DMS114 treated with DMSO at 0.1 percent for 48 hours (cell line): ENCODE data around the gene SGTA.
"Not testable (repeated sequence)": the region's sequence is repeated elsewhere in the genome, so short reads cannot be mapped to it uniquely, and the experiment has no call there.

Experiments used
- DNase-seq: peaks from one replicate; lab custom pipeline; 2025; ENCODE audit not compliant: unreplicated experiment; lab: John Stamatoyannopoulos, UW

Gene SGTA

GRCh38 chr19:2782936-2783780 lies at the start of gene SGTA:
Gene SGTA (minus strand): TSS chr19:2783273. CDS start chr19:2769068, 14,205 bp downstream.
- peak; percentile 89 for DNase-seq

GRCh38 chr19:2827840-2828489 lies 44.9 kb upstream of the SGTA start:
- DNase-seq, result no peak

- no peak for DNase-seq
Observed at GRCh38 chr19:2827022-2827421, 43.9 kb upstream of the SGTA start.

GRCh38 chr19:2824129-2824528 lies 41.1 kb upstream of the SGTA start:
- no peak for DNase-seq

GRCh38 chr19:2823646-2824045 lies 40.6 kb upstream of the SGTA start:
- no peak for DNase-seq

GRCh38 chr19:2822846-2823245 lies 39.8 kb upstream of the SGTA start:
- DNase-seq, result no peak

GRCh38 chr19:2820112-2820702 lies 37.1 kb upstream of the SGTA start:
- no peak for DNase-seq

GRCh38 chr19:2819540-2820111 lies 36.6 kb upstream of the SGTA start, which contains the start of gene ZNF554:
Gene ZNF554 (plus strand): TSS chr19:2819868. CDS start chr19:2820072, 204 bp downstream.
- DNase-seq, result peak; percentile 83

- DNase-seq, result not testable (repeated sequence)
Observed at GRCh38 chr19:2817237-2817829, 34.3 kb upstream of the SGTA start.

GRCh38 chr19:2816641-2817040 lies 33.6 kb upstream of the SGTA start:
- DNase-seq, result no peak

GRCh38 chr19:2815923-2816322 lies 32.9 kb upstream of the SGTA start:
- DNase-seq, result no peak

GRCh38 chr19:2815191-2815614 lies 32.1 kb upstream of the SGTA start:
- no peak for DNase-seq

GRCh38 chr19:2814426-2814825 lies 31.4 kb upstream of the SGTA start:
- no peak for DNase-seq

- no peak for DNase-seq
Observed at GRCh38 chr19:2813235-2814160, 30.4 kb upstream of the SGTA start.

- no peak for DNase-seq
Observed at GRCh38 chr19:2812414-2813234, 29.6 kb upstream of the SGTA start.

GRCh38 chr19:2811735-2812413 lies 28.8 kb upstream of the SGTA start:
- no peak for DNase-seq

GRCh38 chr19:2811221-2811722 lies 28.2 kb upstream of the SGTA start:
- no peak for DNase-seq
